OCI-LY1 (cell line): ENCODE measurements around the gene MT1E.

Source experiments
- EZH2 ChIP-seq: fragments of 200-600 bp; sonication (generic), shearing (Covaris generic); IDR thresholded peaks from 2 replicates; pipeline ENCODE4 v1.8.0; 2017; ENCODE audit warnings: borderline replicate concordance, mixed run types, mild to moderate bottlenecking, antibody characterized with exemption, low read length, moderate library complexity, mixed read lengths
- TF ChIP-seq, protein P1 (sequence below): fragments of 200-600 bp; sonication (generic), shearing (Covaris generic); IDR thresholded peaks from 2 replicates; pipeline ENCODE4 v1.5.1; 2017; ENCODE audit warnings: mild to moderate bottlenecking, antibody characterized with exemption, low read length, moderate library complexity, mixed read lengths

DNA sequence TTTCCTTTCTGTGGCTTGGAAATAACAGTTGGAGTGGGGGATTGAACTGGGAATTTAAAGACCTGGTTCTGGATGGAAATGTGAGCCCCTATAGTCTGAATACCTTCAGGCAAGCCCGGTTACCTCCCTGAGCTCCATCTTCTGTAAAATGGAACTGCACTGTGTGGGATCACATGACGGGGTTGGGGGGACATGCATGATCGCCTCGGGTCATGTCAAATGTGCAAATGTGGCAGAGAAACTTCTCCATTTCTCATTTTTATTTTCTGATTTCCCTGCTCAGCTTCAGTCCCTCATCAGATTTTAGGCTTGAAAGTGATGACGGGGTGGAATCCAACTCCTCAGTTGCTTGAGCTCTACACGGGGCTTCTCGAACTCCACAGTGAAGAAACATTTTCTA, 27.6 kb downstream of the MT1E start:
- TF ChIP-seq, protein P1, sequence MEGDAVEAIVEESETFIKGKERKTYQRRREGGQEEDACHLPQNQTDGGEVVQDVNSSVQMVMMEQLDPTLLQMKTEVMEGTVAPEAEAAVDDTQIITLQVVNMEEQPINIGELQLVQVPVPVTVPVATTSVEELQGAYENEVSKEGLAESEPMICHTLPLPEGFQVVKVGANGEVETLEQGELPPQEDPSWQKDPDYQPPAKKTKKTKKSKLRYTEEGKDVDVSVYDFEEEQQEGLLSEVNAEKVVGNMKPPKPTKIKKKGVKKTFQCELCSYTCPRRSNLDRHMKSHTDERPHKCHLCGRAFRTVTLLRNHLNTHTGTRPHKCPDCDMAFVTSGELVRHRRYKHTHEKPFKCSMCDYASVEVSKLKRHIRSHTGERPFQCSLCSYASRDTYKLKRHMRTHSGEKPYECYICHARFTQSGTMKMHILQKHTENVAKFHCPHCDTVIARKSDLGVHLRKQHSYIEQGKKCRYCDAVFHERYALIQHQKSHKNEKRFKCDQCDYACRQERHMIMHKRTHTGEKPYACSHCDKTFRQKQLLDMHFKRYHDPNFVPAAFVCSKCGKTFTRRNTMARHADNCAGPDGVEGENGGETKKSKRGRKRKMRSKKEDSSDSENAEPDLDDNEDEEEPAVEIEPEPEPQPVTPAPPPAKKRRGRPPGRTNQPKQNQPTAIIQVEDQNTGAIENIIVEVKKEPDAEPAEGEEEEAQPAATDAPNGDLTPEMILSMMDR: no peak
- no peak for TF ChIP-seq EZH2
